Kidney glomerular epithelial cell (primary cell): ENCODE results near the gene PALM3.

Experiments
- DNase-seq: peaks from one replicate; lab custom pipeline; 2025; lab: John Stamatoyannopoulos, UW

PALM3 gene

GRCh38 chr19:14061751-14062557 lies at the start of gene PALM3:
TSS of gene PALM3 (minus strand) at chr19:14062076. CDS start at chr19:14061980, 96 bp downstream.
- peak; percentile 75 for DNase-seq

GRCh38 chr19:14111486-14111885 lies 49.6 kb upstream of the PALM3 start:
- DNase-seq: no peak

GRCh38 chr19:14110650-14111049 lies 48.8 kb upstream of the PALM3 start:
- DNase-seq: no peak

GRCh38 chr19:14107581-14108461 lies 45.9 kb upstream of the PALM3 start:
- DNase-seq: no peak

- DNase-seq: no peak
These were observed 45.0 kb upstream of the PALM3 start for GRCh38 chr19:14106840-14107239.

GRCh38 chr19:14105680-14106079 lies 43.8 kb upstream of the PALM3 start:
- DNase-seq: no peak

GRCh38 chr19:14103310-14103709 lies 41.4 kb upstream of the PALM3 start:
- DNase-seq: no peak

GRCh38 chr19:14102756-14103155 lies 40.9 kb upstream of the PALM3 start:
- DNase-seq: no peak

- DNase-seq: no peak
These were observed 40.3 kb upstream of the PALM3 start for GRCh38 chr19:14102102-14102696.

GRCh38 chr19:14101003-14101545 lies 39.2 kb upstream of the PALM3 start:
- DNase-seq: no peak

GRCh38 chr19:14097532-14098151 lies 35.8 kb upstream of the PALM3 start:
- DNase-seq: no peak

- no peak for DNase-seq
These were observed 34.6 kb upstream of the PALM3 start for GRCh38 chr19:14096272-14096992.

GRCh38 chr19:14094854-14095253 lies 33.0 kb upstream of the PALM3 start:
- no peak for DNase-seq

GRCh38 chr19:14093117-14093823 lies 31.4 kb upstream of the PALM3 start:
- DNase-seq: no peak

GRCh38 chr19:14091813-14092462 lies 30.1 kb upstream of the PALM3 start:
- DNase-seq: no peak

GRCh38 chr19:14091081-14091812 lies 29.4 kb upstream of the PALM3 start:
- peak; percentile 37 for DNase-seq

GRCh38 chr19:14090509-14091080 lies 28.7 kb upstream of the PALM3 start, which contains the start of gene SAMD1:
TSS of gene SAMD1 (minus strand) at chr19:14090751.
- DNase-seq: peak; percentile 48

- DNase-seq: peak; percentile 14
These were observed 28.0 kb upstream of the PALM3 start for GRCh38 chr19:14089662-14090508.
